H1 (cell line): ENCODE measurements around the gene ARMH4. TPM values are rescaled to one million over a fixed set of nuclear protein-coding genes. Genes with fewer than 3 reads are reported as not detected.

Experiments
- CTCF ChIA-PET: fragments of 300-600 bp; sonication (Branson Sonifier 250); formaldehyde crosslinking; loops from one replicate; lab custom pipeline; 2021; ENCODE audit not compliant: partially characterized antibody; lab: Charles Lee
- POLR2A ChIA-PET: fragments of 300-600 bp; sonication (Branson Sonifier 250); formaldehyde crosslinking; loops from one replicate; lab custom pipeline; 2021; ENCODE audit warnings: inconsistent platforms; ENCODE audit not compliant: partially characterized antibody; lab: Charles Lee
- DNase-seq, 2 experiments: peaks; one replicate each; pipeline versions ENCODE4 v3.0.0 to v3.0.0-alpha.2; 2010 to 2022; ENCODE audit warnings: low spot score in 2 of 2, low read depth in 1 of 2, mixed read lengths in 1 of 2
- FAIRE-seq: peaks from 2 replicates; lab custom pipeline; 2011; peaks lifted over from hg19 to GRCh38; lab: Jason Lieb, UNC
- H2AFZ ChIP-seq: 2 replicates; pipeline ENCODE4 v1.8.1; 2012; ENCODE audit warnings: low read length, inconsistent platforms
- H2AK5ac ChIP-seq: 2 replicates; pipeline ENCODE4 v1.6.1; 2013; ENCODE audit warnings: low read depth, low read length
- H2BK120ac ChIP-seq: replicated peaks from 2 replicates; pipeline ENCODE3; 2013; ENCODE audit warnings: low read depth, low read length, inconsistent platforms
- H2BK12ac ChIP-seq: 2 replicates; pipeline ENCODE4 v1.6.1; 2013; ENCODE audit warnings: low read depth, low read length
- H2BK15ac ChIP-seq: 2 replicates; pipeline ENCODE4 v1.6.1; 2013; ENCODE audit warnings: low read length
- H2BK20ac ChIP-seq: 2 replicates; pipeline ENCODE4 v1.6.1; 2013; ENCODE audit warnings: low read length
- H2BK5ac ChIP-seq: 2 replicates; pipeline ENCODE4 v1.6.1; 2013; ENCODE audit warnings: low read depth, low read length
- H3K14ac ChIP-seq: 2 replicates; pipeline ENCODE4 v1.6.1; 2013; ENCODE audit warnings: inconsistent platforms; ENCODE audit not compliant: insufficient read length
- H3K18ac ChIP-seq: 2 replicates; pipeline ENCODE4 v1.6.1; 2013; ENCODE audit warnings: low read length; ENCODE audit errors: extremely low read depth
- H3K23ac ChIP-seq: 2 replicates; pipeline ENCODE4 v1.6.1; 2013; ENCODE audit warnings: inconsistent platforms; ENCODE audit not compliant: insufficient read length
- H3K23me2 ChIP-seq: 2 replicates; pipeline ENCODE4 v1.6.1; 2013; ENCODE audit warnings: low read depth, low read length
- H3K27ac ChIP-seq: 2 replicates; pipeline ENCODE4 v1.6.1; 2011; ENCODE audit warnings: low read depth, low read length, inconsistent platforms
- H3K27me3 ChIP-seq, 4 experiments: replicated peaks in 1 of 4; 1 replicate in 1 of 4; 2 replicates in 3 of 4; pipeline versions ENCODE4 v1.6.1 to v1.8.1; 2011 to 2013; ENCODE audit warnings: low read length in 3 of 4, mild to moderate bottlenecking in 3 of 4, inconsistent platforms in 2 of 4, mixed read lengths in 2 of 4, moderate library complexity in 1 of 4; ENCODE audit not compliant: control insufficient read depth in 3 of 4, insufficient read depth in 3 of 4; ENCODE audit errors: extremely low read depth in 1 of 4
- H3K36me3 ChIP-seq, 4 experiments: 2 replicates each; pipeline versions ENCODE4 v1.6.1 to v1.8.1; 2011 to 2013; ENCODE audit warnings: mild to moderate bottlenecking in 4 of 4, low read length in 3 of 4, moderate library complexity in 2 of 4, control low read depth in 1 of 4, inconsistent platforms in 1 of 4; ENCODE audit not compliant: insufficient read depth in 4 of 4, control insufficient read depth in 2 of 4
- H3K4ac ChIP-seq: replicated peaks from 2 replicates; pipeline ENCODE3; 2013; ENCODE audit warnings: low read length, low read depth, mixed read lengths, inconsistent platforms; ENCODE audit not compliant: insufficient read length
- H3K4me1 ChIP-seq, 4 experiments: replicated peaks in 1 of 4; 1 replicate in 1 of 4; 2 replicates in 3 of 4; pipeline versions ENCODE4 v1.6.1 to v1.8.1; 2011 to 2013; ENCODE audit warnings: low read length in 3 of 4, inconsistent platforms in 2 of 4, mixed read lengths in 1 of 4; ENCODE audit not compliant: insufficient read depth in 4 of 4, control insufficient read depth in 3 of 4
- H3K4me2 ChIP-seq, 2 experiments: 2 replicates each; pipeline versions ENCODE4 v1.6.1 to v1.8.1; 2011 to 2013; ENCODE audit warnings: low read depth in 2 of 2, low read length in 2 of 2, control low read depth in 1 of 2, inconsistent platforms in 1 of 2, mild to moderate bottlenecking in 1 of 2; ENCODE audit not compliant: insufficient read depth in 1 of 2
- H3K4me3 ChIP-seq, 4 experiments: fragments of 200-600, 300-600 bp in 1 of 4; sonication (generic), shearing (Covaris generic), sonication (Bioruptor Twin) in 1 of 4; 2 replicates each; pipeline versions ENCODE4 v1.5.1 to v1.8.1; 2011 to 2016; ENCODE audit warnings: low read length in 4 of 4, low read depth in 3 of 4, control low read depth in 2 of 4, inconsistent platforms in 2 of 4, mild to moderate bottlenecking in 2 of 4, mixed read lengths in 1 of 4, moderate library complexity in 1 of 4; ENCODE audit not compliant: insufficient read depth in 2 of 4; ENCODE audit errors: extremely low read depth in 1 of 4
- H3K56ac ChIP-seq: replicated peaks from 2 replicates; pipeline ENCODE3; 2013; ENCODE audit warnings: low read depth, mild to moderate bottlenecking, mixed read lengths, low read length, inconsistent platforms; ENCODE audit not compliant: insufficient read length
- H3K79me1 ChIP-seq: 2 replicates; pipeline ENCODE4 v1.6.1; 2013; ENCODE audit warnings: low read depth, low read length, control low read depth
- H3K79me2 ChIP-seq, 2 experiments: 2 replicates each; pipeline versions ENCODE4 v1.6.1 to v1.8.1; 2012 to 2013; ENCODE audit warnings: low read length in 2 of 2, mild to moderate bottlenecking in 2 of 2, inconsistent platforms in 1 of 2; ENCODE audit not compliant: insufficient read depth in 2 of 2, control insufficient read depth in 1 of 2
- H3K9ac ChIP-seq, 4 experiments: replicated peaks in 1 of 4; 1 replicate in 1 of 4; 2 replicates in 3 of 4; pipeline versions ENCODE4 v1.6.1 to v1.8.1; 2011 to 2013; ENCODE audit warnings: low read depth in 3 of 4, low read length in 3 of 4, control low read depth in 2 of 4, mild to moderate bottlenecking in 2 of 4, moderate library complexity in 2 of 4, inconsistent platforms in 1 of 4; ENCODE audit errors: extremely low read depth in 1 of 4
- H3K9me3 ChIP-seq, 2 experiments: 2 replicates each; pipeline versions ENCODE4 v1.6.1 to v1.8.1; 2012 to 2013; ENCODE audit warnings: mild to moderate bottlenecking in 2 of 2, moderate library complexity in 2 of 2, control low read depth in 1 of 2, inconsistent platforms in 1 of 2, low read depth in 1 of 2, low read length in 1 of 2, mixed read lengths in 1 of 2; ENCODE audit not compliant: insufficient read depth in 2 of 2
- H4K20me1 ChIP-seq, 2 experiments: replicated peaks in 1 of 2; 2 replicates each; pipeline versions ENCODE3 to v1.8.1; 2011 to 2013; ENCODE audit warnings: inconsistent platforms in 2 of 2, low read length in 2 of 2, mild to moderate bottlenecking in 1 of 2; ENCODE audit not compliant: insufficient read depth in 2 of 2, control insufficient read depth in 1 of 2
- H4K5ac ChIP-seq: 2 replicates; pipeline ENCODE4 v1.6.1; 2013; ENCODE audit warnings: low read length, low read depth, mixed read lengths, inconsistent platforms; ENCODE audit not compliant: insufficient read length
- H4K8ac ChIP-seq: 2 replicates; pipeline ENCODE4 v1.8.0; 2013; ENCODE audit warnings: mild to moderate bottlenecking, moderate library complexity, low read length, inconsistent platforms; ENCODE audit not compliant: insufficient read depth; ENCODE audit errors: extremely low read depth
- H4K91ac ChIP-seq: replicated peaks from 2 replicates; pipeline ENCODE3; 2013; ENCODE audit warnings: low read length, mixed read lengths, inconsistent platforms; ENCODE audit not compliant: insufficient read length
- ASH2L ChIP-seq: fragments of 200-600, 300-600 bp; sonication (generic); IDR thresholded peaks from one replicate; pipeline ENCODE4 v1.7.1; 2017; ENCODE audit warnings: low read length
- CHD1 ChIP-seq: IDR thresholded peaks from 2 replicates; pipeline ENCODE4 v1.6.1; 2012; ENCODE audit warnings: low read depth, low read length, improper control_type of control experiment
- EGR1 ChIP-seq: IDR thresholded peaks from 2 replicates; pipeline ENCODE4 v1.6.1; 2011; ENCODE audit warnings: low read depth, low read length, borderline replicate concordance
- FOSL1 ChIP-seq: IDR thresholded peaks from 2 replicates; pipeline ENCODE4 v1.6.1; 2011; ENCODE audit warnings: mild to moderate bottlenecking, low read depth, low read length, moderate library complexity; ENCODE audit not compliant: insufficient read depth
- GTF2F1 ChIP-seq: IDR thresholded peaks from 2 replicates; pipeline ENCODE4 v1.6.1; 2012; ENCODE audit warnings: low read depth, low read length, improper control_type of control experiment, borderline replicate concordance
- MAFK ChIP-seq: IDR thresholded peaks from 2 replicates; pipeline ENCODE4 v1.6.1; 2012; ENCODE audit warnings: low read depth, mild to moderate bottlenecking, improper control_type of control experiment, low read length
- NRF1 ChIP-seq: IDR thresholded peaks from 2 replicates; pipeline ENCODE4 v1.6.1; 2011; ENCODE audit warnings: mild to moderate bottlenecking, low read depth, low read length, improper control_type of control experiment
- POLR2AphosphoS5 ChIP-seq: IDR thresholded peaks from 2 replicates; pipeline ENCODE4 v1.6.1; 2011; ENCODE audit warnings: low read depth, low read length
- POU5F1 ChIP-seq: IDR thresholded peaks from 2 replicates; pipeline ENCODE4 v1.6.1; 2011; ENCODE audit warnings: low read depth, mild to moderate bottlenecking, low read length, moderate library complexity
- RBBP5 ChIP-seq: IDR thresholded peaks from 2 replicates; pipeline ENCODE4 v1.7.1; 2012; ENCODE audit warnings: low read depth, mild to moderate bottlenecking, inconsistent platforms, low read length, moderate library complexity, borderline replicate concordance
- RNF2 ChIP-seq: fragments of 200-900, 300-1000 bp; sonication (generic); IDR thresholded peaks from 2 replicates; pipeline ENCODE4 v1.7.1; 2016; ENCODE audit warnings: borderline replicate concordance, low read depth, mild to moderate bottlenecking, antibody characterized with exemption, low read length; ENCODE audit not compliant: poor library complexity, severe bottlenecking; ENCODE audit errors: missing control alignments
- RXRA ChIP-seq: IDR thresholded peaks from 2 replicates; pipeline ENCODE4 v1.6.1; 2011; ENCODE audit warnings: low read depth, mild to moderate bottlenecking, low read length, moderate library complexity; ENCODE audit not compliant: insufficient read depth
- SAP30 ChIP-seq: fragments of 300-600 bp; sonication (generic); IDR thresholded peaks from 2 replicates; pipeline ENCODE4 v1.7.1; 2012; ENCODE audit warnings: low read length, moderate library complexity, mild to moderate bottlenecking, inconsistent platforms; ENCODE audit not compliant: insufficient read depth, insufficient replicate concordance
- TAF7 ChIP-seq: optimal IDR thresholded peaks from 2 replicates; pipeline ENCODE3; 2011; ENCODE audit warnings: low read depth, mild to moderate bottlenecking, inconsistent platforms, low read length, moderate library complexity, borderline replicate concordance
- TCF12 ChIP-seq: IDR thresholded peaks from 2 replicates; pipeline ENCODE4 v1.6.1; 2011; ENCODE audit warnings: low read depth, mild to moderate bottlenecking, low read length
- WGBS, 2 experiments: shearing (Covaris generic) in 1 of 2; methylation state at CpG; one replicate each; pipeline versions ENCODE4 v1.1.6 to v1.1.7; 2013 to 2015; ENCODE audit warnings: low lambda C conversion rate in 2 of 2, mixed read lengths in 2 of 2, inconsistent platforms in 1 of 2, low coverage in 1 of 2, missing lambda C conversion rate in 1 of 2; ENCODE audit not compliant: insufficient replicate concordance in 2 of 2, insufficient coverage in 1 of 2, insufficient read length in 1 of 2; ENCODE audit errors: extremely low coverage in 1 of 2, missing lambda C conversion rate in 1 of 2; 5-methylcytosine and 5-hydroxymethylcytosine counted together
- polyA plus RNA-seq, 7 experiments: library from polyadenylated mRNA; depleted of rRNA in 3 of 7; stranded (reverse) in 5 of 7; unstranded in 2 of 7; fragments of >200 nt in 5 of 7; fragments of 200-250 nt in 2 of 7; gene quantifications; 1 replicate in 5 of 7; 2 replicates in 1 of 7; 4 replicates in 1 of 7; pipeline versions ENCODE4 v1.2.1 to v1.2.3, GENCODE V29; 2011 to 2013; ENCODE audit warnings: missing spikeins in 2 of 7, mixed read lengths in 2 of 7
- total RNA-seq: library from RNA; stranded (reverse); fragmentation: NEBNext Ultra II Directional; extraction: Animal tissue kit (Norgen Biotek cat#: 25700); gene quantifications from 2 replicates; pipeline ENCODE4 v1.2.1, GENCODE V29; 2021

ARMH4 gene
- total and polyA plus RNA-seq, 2 of the 8 experiments (the other 6 are each of a cell fraction or from before 2014, with no cell fraction given) = 7.1 to 25.4 TPM

DNA sequence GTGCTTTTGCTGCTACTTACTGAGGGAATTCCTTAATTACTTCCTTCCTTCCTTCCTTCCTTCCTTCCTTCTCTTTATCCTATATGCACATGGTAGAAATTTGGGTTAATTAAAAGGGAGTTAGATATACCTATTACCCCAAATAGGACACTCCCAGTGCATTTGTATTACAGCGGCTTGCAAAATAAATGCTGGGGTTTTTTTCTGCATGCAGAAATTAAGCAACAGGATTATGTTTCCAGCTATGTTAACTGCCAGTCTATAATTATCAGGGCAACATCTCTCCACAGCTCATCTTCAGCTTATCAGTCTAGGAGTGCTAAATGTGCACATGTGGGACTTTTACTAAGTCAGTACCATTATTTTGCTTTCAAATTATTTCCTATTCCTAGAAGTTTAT lies 153.2 kb downstream of the ARMH4 start:
- Histone ChIP-seq H3K79me2 (no peaks in the 10 kb centered on the region), H4K20me1 (no peaks in the 10 kb centered on the region), H2AK5ac (no peak overlapping the region), H3K56ac (no peak overlapping the region), H3K23me2 (no peaks in the 10 kb centered on the region; the same call in 1 of the 2 replicates), H3K14ac (no peak overlapping the region), H3K9ac (no peak overlapping the region), H2BK5ac (no peak overlapping the region), H3K4me1 (no peaks in the 10 kb centered on the region), H3K18ac (no peak overlapping the region), H3K79me1 (no peaks in the 10 kb centered on the region), H3K27me3 (no peaks in the 10 kb centered on the region; a peak in 1 of 7 replicates), H3K36me3 (no peaks in the 10 kb centered on the region), H2AFZ (no peak overlapping the region), H2BK20ac (no peak overlapping the region), H2BK15ac (no peak overlapping the region), H4K91ac (no peak overlapping the region), H3K4me3 (no peak overlapping the region), H3K4me2 (no peak overlapping the region), H2BK12ac (no peak overlapping the region), H3K23ac (no peak overlapping the region), H3K27ac (no peak overlapping the region), H4K5ac (no peak overlapping the region), H3K9me3 (no peaks in the 10 kb centered on the region), H4K8ac (no peak overlapping the region), H3K4ac (no peak overlapping the region), H2BK120ac (no peak overlapping the region)
- POLR2A ChIA-PET = interaction anchor here (0.9 to 1.8 kb wide), 2 partner anchors 10 to 11 kb away, joined by 3 read pairs; no protein-coding TSS in a partner anchor
- WGBS, 2 experiments = 82% methylated on average over 1 of the region's 1 CpG; no CpG with 5 or more reads in 1 of the 2 experiments
- CTCF ChIA-PET = no interaction called here
- DNase-seq = no peak
- no peak for FAIRE-seq
- TF ChIP-seq ASH2L (no peak), MAFK (no peak), POU5F1 (no peak), TAF7 (no peak), RXRA (no peak), SAP30 (no peak), EGR1 (no peak), CHD1 (no peak), RBBP5 (no peak), GTF2F1 (no peak), POLR2AphosphoS5 (no peak), NRF1 (no peak), FOSL1 (no peak), RNF2 (no peak), TCF12 (no peak)
